ENCODE results near the gene ADM.
"Not testable (repeated sequence)": the region's sequence is repeated elsewhere in the genome, so short reads cannot be mapped to it uniquely, and the experiment has no call there.

ADM gene, protein sequence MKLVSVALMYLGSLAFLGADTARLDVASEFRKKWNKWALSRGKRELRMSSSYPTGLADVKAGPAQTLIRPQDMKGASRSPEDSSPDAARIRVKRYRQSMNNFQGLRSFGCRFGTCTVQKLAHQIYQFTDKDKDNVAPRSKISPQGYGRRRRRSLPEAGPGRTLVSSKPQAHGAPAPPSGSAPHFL

GRCh38 chr11:10304495-10305261 is at the start of gene ADM:
Gene ADM (plus strand): TSS chr11:10305073. CDS start chr11:10305701, 628 bp downstream.
- no peak for DNase-seq (ENCODE audit: low read depth)

DNA sequence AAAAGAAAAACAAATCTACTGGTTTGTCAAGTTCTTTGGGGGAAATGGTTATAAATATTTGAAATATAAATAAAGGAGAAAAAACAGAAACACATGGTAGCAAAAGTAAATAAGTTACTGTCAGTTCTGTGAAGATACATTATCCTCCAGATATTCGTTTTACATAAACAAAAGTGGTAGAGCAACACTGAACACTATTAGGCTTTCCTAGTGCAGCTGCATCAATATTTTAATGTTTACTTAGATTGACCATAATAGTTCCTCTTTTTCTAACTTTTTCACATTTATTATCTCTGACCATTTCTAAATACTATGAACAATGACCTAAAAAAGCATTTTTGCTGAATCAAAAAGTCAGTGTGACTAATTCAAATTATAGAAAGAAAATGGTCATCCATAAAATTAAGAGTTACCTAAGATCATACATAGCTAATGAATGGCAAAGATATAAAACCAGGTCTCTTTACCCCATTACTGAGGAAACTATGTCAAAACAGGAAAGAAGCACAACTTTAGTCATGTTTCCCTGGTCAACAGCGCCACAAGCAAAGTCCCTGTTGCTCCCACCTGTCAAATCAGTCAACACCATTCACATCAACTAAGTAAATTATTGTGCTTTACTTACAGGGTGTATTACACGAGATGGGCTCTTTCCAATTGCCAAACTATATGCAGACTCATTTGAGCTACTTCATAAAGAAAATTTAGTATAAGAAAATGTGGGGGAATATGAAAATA is 49.3 kb upstream of the ADM start:
- DNase-seq (ENCODE audit: low read depth), result no peak

GRCh38 chr11:10257478-10257877 is 47.4 kb upstream of the ADM start:
- DNase-seq (ENCODE audit: low read depth), result no peak

DNA sequence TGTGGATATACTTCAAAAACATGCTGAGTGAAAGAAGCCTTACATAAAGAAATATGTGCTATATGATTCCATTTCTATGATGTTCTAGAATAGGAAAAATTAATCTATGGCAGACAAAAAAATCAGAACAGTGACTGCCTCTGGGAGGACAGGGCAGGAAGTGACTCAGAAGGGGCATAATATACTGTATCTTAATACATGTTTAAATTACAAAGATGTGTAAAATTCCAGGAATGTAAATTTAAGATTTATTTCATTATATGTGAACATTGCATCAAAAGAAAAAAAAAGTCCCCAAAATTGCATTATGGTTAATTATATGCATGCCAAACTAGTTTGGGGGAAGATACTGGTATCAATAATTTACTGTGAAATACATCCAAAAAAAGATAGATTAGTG is 43.1 kb upstream of the ADM start:
- no peak for DNase-seq (ENCODE audit: low read depth)

DNA sequence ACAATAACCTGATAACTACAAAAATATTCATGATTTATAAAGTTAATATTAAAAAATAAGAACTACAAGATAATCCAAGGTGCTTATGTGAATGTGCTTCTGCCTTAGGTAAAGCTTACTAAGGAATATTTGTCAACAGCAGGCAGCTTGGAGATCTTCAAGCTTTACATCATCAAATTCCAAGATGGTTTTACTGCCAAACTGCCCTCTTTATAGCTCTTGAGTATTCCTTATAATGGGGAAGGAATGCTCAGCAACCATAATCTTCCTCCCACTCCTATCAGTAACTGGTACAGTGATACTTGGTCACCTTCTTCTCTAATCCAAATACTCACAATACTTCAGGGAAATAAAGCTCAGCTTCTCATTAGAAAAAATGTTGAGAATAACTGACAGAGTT is 40.9 kb upstream of the ADM start:
- DNase-seq (ENCODE audit: low read depth), result no peak

DNA sequence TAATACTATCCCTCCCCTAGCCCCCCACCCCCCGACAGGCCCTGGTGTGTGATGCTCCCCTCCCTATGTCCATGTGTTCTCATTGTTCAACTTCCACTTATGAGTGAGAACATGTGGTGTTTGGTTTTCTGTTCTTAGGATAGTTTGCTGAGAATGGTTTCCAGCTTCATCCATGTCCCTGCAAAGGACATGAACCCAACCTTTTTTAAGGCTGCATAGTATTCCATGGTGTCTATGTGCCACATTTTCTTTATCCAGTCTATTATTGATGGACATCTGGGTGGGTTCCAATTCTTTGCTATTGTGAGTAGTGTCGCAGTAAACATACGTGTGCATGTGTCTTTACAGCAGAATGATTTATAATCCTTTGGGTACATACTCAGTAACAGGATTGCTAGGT is 40.2 kb upstream of the ADM start:
- not testable (repeated sequence) for DNase-seq (ENCODE audit: low read depth)

GRCh38 chr11:10265936-10266335 is 38.9 kb upstream of the ADM start:
- no peak for DNase-seq (ENCODE audit: low read depth)

- no peak for DNase-seq (ENCODE audit: low read depth)
Observed at GRCh38 chr11:10267821-10268220, 37.1 kb upstream of the ADM start.

DNA sequence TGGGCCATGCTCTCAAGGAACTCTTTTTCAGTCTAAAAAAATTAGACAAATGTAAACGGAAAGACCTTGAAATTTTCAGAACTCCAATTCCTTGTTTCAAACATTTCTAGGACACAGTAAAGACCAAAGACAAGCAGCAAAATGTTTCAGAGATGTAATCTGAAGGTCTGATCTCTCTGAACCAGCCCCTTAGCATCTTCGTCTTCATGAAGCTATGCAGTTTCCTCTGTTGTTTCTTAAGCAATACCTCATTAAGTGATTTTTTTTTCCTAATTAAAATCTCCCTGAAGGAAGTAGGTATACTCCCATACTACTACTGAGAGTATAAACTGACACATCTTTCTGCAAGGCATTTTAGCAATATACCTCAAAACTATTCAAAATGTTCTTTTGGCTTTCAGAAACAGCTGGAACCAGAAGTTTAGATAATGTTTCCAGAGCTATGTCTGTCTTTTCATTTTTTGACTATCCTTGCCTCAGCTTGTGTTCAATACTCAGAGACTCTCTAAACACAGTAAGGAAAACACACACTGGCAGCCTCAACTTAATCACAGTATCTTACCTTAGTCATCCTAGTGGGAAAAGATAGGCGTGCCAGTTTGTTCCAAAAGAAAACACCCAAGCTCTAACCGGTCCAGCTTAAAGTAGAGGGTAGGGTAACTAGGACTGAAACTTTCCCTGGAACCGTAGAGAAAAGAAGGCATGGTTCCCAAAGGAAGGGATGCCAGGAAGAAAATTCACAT is 36.0 kb upstream of the ADM start:
- no peak for DNase-seq (ENCODE audit: low read depth)

- no peak for DNase-seq (ENCODE audit: low read depth)
Observed at GRCh38 chr11:10272132-10272531, 32.7 kb upstream of the ADM start.

- no peak for DNase-seq (ENCODE audit: low read depth)
Observed at GRCh38 chr11:10273738-10274137, 31.1 kb upstream of the ADM start.

- no peak for DNase-seq (ENCODE audit: low read depth)
Observed at GRCh38 chr11:10274726-10275125, 30.1 kb upstream of the ADM start.

DNA sequence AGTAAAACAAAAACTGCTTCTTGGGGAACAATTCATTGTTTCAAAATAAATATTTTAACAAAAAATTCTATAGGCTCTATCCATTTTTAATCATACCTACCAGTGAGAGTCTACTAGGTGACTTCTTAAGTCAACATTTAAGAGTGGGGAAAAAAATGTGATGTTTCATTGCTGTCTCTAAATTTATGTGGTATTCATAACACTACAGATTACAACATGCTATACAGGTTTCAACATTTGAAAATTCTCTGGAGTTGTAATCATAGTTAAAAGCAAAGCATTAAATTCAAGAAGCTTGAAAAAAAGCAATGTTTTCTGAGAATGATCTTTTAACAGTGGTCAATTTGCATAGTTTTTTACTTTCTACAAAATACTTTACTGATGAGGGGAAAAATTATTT is 29.2 kb upstream of the ADM start:
- no peak for DNase-seq (ENCODE audit: low read depth)

GRCh38 chr11:10282117-10282516 is 22.8 kb upstream of the ADM start:
- DNase-seq (ENCODE audit: low read depth), result no peak

DNA sequence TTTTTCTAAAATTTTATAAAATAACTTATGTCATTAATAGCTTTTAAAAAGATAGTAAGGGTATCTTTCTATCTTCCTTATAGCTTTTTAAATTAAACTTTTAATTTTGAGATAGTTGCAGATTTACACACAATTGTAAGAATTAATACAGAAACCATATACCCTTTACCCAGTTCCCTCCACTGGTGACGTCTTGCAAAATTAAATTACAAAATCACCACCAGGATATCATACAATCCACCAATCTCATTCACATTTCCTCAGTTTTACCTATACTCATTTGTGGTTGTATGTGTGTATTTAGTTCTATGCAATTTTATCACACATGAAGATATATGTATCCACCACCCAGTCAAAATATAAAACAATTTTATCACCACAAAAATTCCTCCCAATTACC is 20.9 kb upstream of the ADM start:
- no peak for DNase-seq (ENCODE audit: low read depth)

GRCh38 chr11:10285148-10285802 is 19.6 kb upstream of the ADM start:
- no peak for DNase-seq (ENCODE audit: low read depth)

DNA sequence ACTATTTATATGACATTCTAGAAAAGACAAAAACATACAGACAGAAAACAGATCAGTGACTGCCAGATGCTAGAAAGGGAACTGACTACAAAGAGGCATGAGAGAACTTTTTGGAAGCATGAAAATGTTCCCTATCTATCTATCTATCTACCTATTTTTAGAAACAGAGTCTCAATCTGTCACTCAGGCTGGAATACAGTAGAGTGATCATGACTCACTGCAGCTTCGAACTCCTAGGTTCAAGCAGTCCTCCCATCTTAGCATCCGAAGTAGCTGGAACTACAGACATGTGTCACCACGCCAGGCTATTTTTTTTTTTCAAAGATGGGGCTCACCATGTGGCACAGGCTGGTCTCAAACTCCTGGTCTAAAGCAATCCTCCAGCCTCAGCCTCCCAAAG is 17.7 kb upstream of the ADM start:
- no peak for DNase-seq (ENCODE audit: low read depth)

GRCh38 chr11:10287766-10288715 is 16.8 kb upstream of the ADM start:
- no peak for DNase-seq (ENCODE audit: low read depth)

GRCh38 chr11:10288881-10289764 is 15.8 kb upstream of the ADM start:
- no peak for DNase-seq (ENCODE audit: low read depth)

Data from stimulated activated CD8-positive, alpha-beta memory T cell treated with anti-CD3 and anti-CD28 coated beads, Interleukin-12 subunit alpha, Interleukin-12 subunit beta, amount 100 ng/mL, for 1 hour (primary cell).